Heart left ventricle (tissue), 13 donors: ENCODE results near the gene ANKRD18A.

Experiments
- CTCF ChIP-seq, 12 donors: fragments of 200-600 bp; sonication (generic) in 4 of 12; IDR thresholded peaks; one replicate each; pipeline versions ENCODE4 v1.5.0 to v1.8.0; 2018 to 2022; ENCODE audit warnings: antibody characterized with exemption in 12 of 12, mild to moderate bottlenecking in 5 of 12
- POLR2A ChIP-seq, 2 donors: fragments of 450-650 bp; IDR thresholded peaks; one replicate each; pipeline ENCODE4 v1.6.1; 2017; ENCODE audit warnings: antibody characterized with exemption in 2 of 2, mild to moderate bottlenecking in 2 of 2, moderate library complexity in 2 of 2
- donor health status: ischemic (EF 13 %, LVEDD 7.1; RV severe dilation, severe dysfunction).
- donor health status: DM: no; HTN: yes; CAD: no.
- donor health status: DM: no; HTN: no; CAD: no.
- donor health status: ischemic (EF 25% LVEDD 6.9; RV normal size, moderate dysfunction).
- donor health status: ischemic (EF 25% LVEDD 5.7; RV mildly dilated, moderate dysfunction).
- donor health status: ischemic (EF 35%, LVEDD 5.7; RV mildly dilated, moderate dysfunction).
- donor health status: nonischemic (EF 11% LVEDD 7.7; RV severe dilation, severe dysfunction).
- donor health status: DM: yes; HTN: yes; CAD: no.
- donor health status: PGD.
- donor health status: ischemic (EF 29% LVEDD 5.4; RV normal size, mild dysfunction).
- donor health status: nonischemic (EF 23%, LVEDD 6.1; RV moderate dilation, normal function).

GRCh38 chr9:38622288-38622674, 1.9 kb upstream of the ANKRD18A start:
- TF ChIP-seq CTCF (IDR thresholded peaks at IDR 0.05) = no peak
- TF ChIP-seq POLR2A (IDR thresholded peaks at IDR 0.05) = no peak
